ENCODE results near the gene TMEM272.

TMEM272 gene

GRCh38 chr13:51822106-51822815 lies 22.7 kb downstream of the TMEM272 start:
- peak in 2 of 3 donors; percentile 83 to 90 for DNase-seq
- Histone ChIP-seq H3K4me1 (ENCODE audit: control extremely low read depth in 1 of 4, control insufficient read depth in 4 of 4, insufficient read depth in 4 of 4, low read length in 3 of 4) (peaks cover 46 to 68% (median 59%) of the 10 kb centered on the region in 4 experiments), H3K27me3 (replicated peaks in 2 of 5; ENCODE audit: control insufficient read depth in 4 of 5, insufficient read depth in 5 of 5, low read length in 4 of 5) (no peaks in the 10 kb centered on the region), H3K27ac (ENCODE audit: insufficient read depth in 1 of 2, low read depth in 1 of 2, low read length in 2 of 2, poor library complexity in 1 of 2, severe bottlenecking in 2 of 2) (no peak overlapping the region), H3K4me3 (ENCODE audit: control insufficient read depth in 1 of 7, extremely low read depth in 1 of 7, insufficient read depth in 4 of 7, low read depth in 2 of 7, low read length in 6 of 7) (peak overlapping the region in 2 of 7 experiments; percentile 19 to 46), H3K9me3 (ENCODE audit: control extremely low read depth in 1 of 5, control insufficient read depth in 4 of 5, insufficient read depth in 2 of 5, low read depth in 1 of 5, low read length in 4 of 5) (no peaks in the 10 kb centered on the region), H3K36me3 (ENCODE audit: control insufficient read depth in 4 of 4, insufficient read depth in 4 of 4, low read length in 3 of 4) (no peaks in the 10 kb centered on the region)
- POLR2A ChIA-PET = no interaction called here
- CTCF ChIA-PET = interaction anchor here (1.2 to 6.5 kb wide), 6 partner anchors 10 to 28 kb away, joined by 3 to 51 read pairs (median 4); no protein-coding TSS in a partner anchor
- WGBS (ENCODE audit: insufficient coverage) = 30% methylated on average over 8 of the region's 13 CpGs

GRCh38 chr13:51821606-51822005 lies 23.4 kb downstream of the TMEM272 start:
- DNase-seq = peak; percentile 63 to 94 (median 91)
- Histone ChIP-seq H3K27me3 (replicated peaks in 2 of 5; ENCODE audit: control insufficient read depth in 4 of 5, insufficient read depth in 5 of 5, low read length in 4 of 5) (no peaks in the 10 kb centered on the region), H3K9me3 (ENCODE audit: control extremely low read depth in 1 of 5, control insufficient read depth in 4 of 5, insufficient read depth in 2 of 5, low read depth in 1 of 5, low read length in 4 of 5) (no peaks in the 10 kb centered on the region), H3K27ac (ENCODE audit: insufficient read depth in 1 of 2, low read depth in 1 of 2, low read length in 2 of 2, poor library complexity in 1 of 2, severe bottlenecking in 2 of 2) (no peak overlapping the region), H3K4me1 (ENCODE audit: control extremely low read depth in 1 of 4, control insufficient read depth in 4 of 4, insufficient read depth in 4 of 4, low read length in 3 of 4) (peaks cover 44 to 61% (median 52%) of the 10 kb centered on the region in 4 experiments), H3K4me3 (ENCODE audit: control insufficient read depth in 1 of 7, extremely low read depth in 1 of 7, insufficient read depth in 4 of 7, low read depth in 2 of 7, low read length in 6 of 7) (peak overlapping the region in 1 of 7 experiments; percentile 19), H3K36me3 (ENCODE audit: control insufficient read depth in 4 of 4, insufficient read depth in 4 of 4, low read length in 3 of 4) (no peaks in the 10 kb centered on the region)
- ChIA-PET CTCF (interaction anchor here (1.4 to 6.5 kb wide), 5 partner anchors 11 to 74 kb away, joined by 3 to 51 read pairs (median 4); no protein-coding TSS in a partner anchor), POLR2A (no interaction called here)
- WGBS (ENCODE audit: insufficient coverage) = 0% methylated on average over 1 of the region's 2 CpGs

- Histone ChIP-seq H3K4me1 (ENCODE audit: control extremely low read depth in 1 of 4, control insufficient read depth in 4 of 4, insufficient read depth in 4 of 4, low read length in 3 of 4) (peaks cover 41 to 51% (median 43%) of the 10 kb centered on the region in 4 experiments), H3K9me3 (ENCODE audit: control extremely low read depth in 1 of 5, control insufficient read depth in 4 of 5, insufficient read depth in 2 of 5, low read depth in 1 of 5, low read length in 4 of 5) (no peaks in the 10 kb centered on the region), H3K27me3 (replicated peaks in 2 of 5; ENCODE audit: control insufficient read depth in 4 of 5, insufficient read depth in 5 of 5, low read length in 4 of 5) (no peaks in the 10 kb centered on the region), H3K36me3 (ENCODE audit: control insufficient read depth in 4 of 4, insufficient read depth in 4 of 4, low read length in 3 of 4) (no peaks in the 10 kb centered on the region), H3K27ac (ENCODE audit: insufficient read depth in 1 of 2, low read depth in 1 of 2, low read length in 2 of 2, poor library complexity in 1 of 2, severe bottlenecking in 2 of 2) (no peak overlapping the region), H3K4me3 (ENCODE audit: control insufficient read depth in 1 of 7, extremely low read depth in 1 of 7, insufficient read depth in 4 of 7, low read depth in 2 of 7, low read length in 6 of 7) (no peak overlapping the region)
- DNase-seq = no peak
- WGBS (ENCODE audit: insufficient coverage) = 97% methylated on average over 4 of the region's 4 CpGs
- POLR2A ChIA-PET = interaction anchor here (0.5 kb wide), 1 partner anchor 352 kb away, joined by 6 read pairs; no protein-coding TSS in a partner anchor
- CTCF ChIA-PET = interaction anchor here (0.7 to 6.5 kb wide), 6 partner anchors 9 to 377 kb away, joined by 3 to 51 read pairs (median 4); no protein-coding TSS in a partner anchor
These were observed 24.9 kb downstream of the TMEM272 start for GRCh38 chr13:51820016-51820597.

- Histone ChIP-seq H3K27me3 (replicated peaks in 2 of 5; ENCODE audit: control insufficient read depth in 4 of 5, insufficient read depth in 5 of 5, low read length in 4 of 5) (no peaks in the 10 kb centered on the region), H3K36me3 (ENCODE audit: control insufficient read depth in 4 of 4, insufficient read depth in 4 of 4, low read length in 3 of 4) (no peaks in the 10 kb centered on the region), H3K4me3 (ENCODE audit: control insufficient read depth in 1 of 7, extremely low read depth in 1 of 7, insufficient read depth in 4 of 7, low read depth in 2 of 7, low read length in 6 of 7) (no peak overlapping the region), H3K4me1 (ENCODE audit: control extremely low read depth in 1 of 4, control insufficient read depth in 4 of 4, insufficient read depth in 4 of 4, low read length in 3 of 4) (peaks cover 37 to 49% (median 41%) of the 10 kb centered on the region in 4 experiments), H3K27ac (ENCODE audit: insufficient read depth in 1 of 2, low read depth in 1 of 2, low read length in 2 of 2, poor library complexity in 1 of 2, severe bottlenecking in 2 of 2) (no peak overlapping the region), H3K9me3 (ENCODE audit: control extremely low read depth in 1 of 5, control insufficient read depth in 4 of 5, insufficient read depth in 2 of 5, low read depth in 1 of 5, low read length in 4 of 5) (no peaks in the 10 kb centered on the region)
- DNase-seq = no peak
- WGBS (ENCODE audit: insufficient coverage) = 95% methylated on average over 2 of the region's 3 CpGs
- CTCF ChIA-PET = interaction anchor here (0.9 to 6.5 kb wide), 3 partner anchors 10 to 14 kb away, joined by 4 to 51 read pairs (median 5); no protein-coding TSS in a partner anchor
- POLR2A ChIA-PET = interaction anchor here (0.5 kb wide), 1 partner anchor 352 kb away, joined by 6 read pairs; no protein-coding TSS in a partner anchor
These were observed 25.4 kb downstream of the TMEM272 start for GRCh38 chr13:51819544-51819943.

- Histone ChIP-seq H3K27ac (ENCODE audit: insufficient read depth in 1 of 2, low read depth in 1 of 2, low read length in 2 of 2, poor library complexity in 1 of 2, severe bottlenecking in 2 of 2) (no peak overlapping the region), H3K4me3 (ENCODE audit: control insufficient read depth in 1 of 7, extremely low read depth in 1 of 7, insufficient read depth in 4 of 7, low read depth in 2 of 7, low read length in 6 of 7) (no peak overlapping the region), H3K36me3 (ENCODE audit: control insufficient read depth in 4 of 4, insufficient read depth in 4 of 4, low read length in 3 of 4) (no peaks in the 10 kb centered on the region), H3K4me1 (ENCODE audit: control extremely low read depth in 1 of 4, control insufficient read depth in 4 of 4, insufficient read depth in 4 of 4, low read length in 3 of 4) (peaks cover 32 to 43% (median 39%) of the 10 kb centered on the region in 4 experiments), H3K9me3 (ENCODE audit: control extremely low read depth in 1 of 5, control insufficient read depth in 4 of 5, insufficient read depth in 2 of 5, low read depth in 1 of 5, low read length in 4 of 5) (no peaks in the 10 kb centered on the region), H3K27me3 (replicated peaks in 2 of 5; ENCODE audit: control insufficient read depth in 4 of 5, insufficient read depth in 5 of 5, low read length in 4 of 5) (no peaks in the 10 kb centered on the region)
- CTCF ChIA-PET = interaction anchor here (0.9 to 6.5 kb wide), 5 partner anchors 9 to 20 kb away, joined by 3 to 51 read pairs (median 4); no protein-coding TSS in a partner anchor
- DNase-seq = no peak
- WGBS (ENCODE audit: insufficient coverage) = 95% methylated on average over 9 of the region's 9 CpGs
- POLR2A ChIA-PET = no interaction called here
These were observed 26.0 kb downstream of the TMEM272 start for GRCh38 chr13:51818781-51819511.

GRCh38 chr13:51818276-51818675 lies 26.7 kb downstream of the TMEM272 start:
- 100% methylated on average over 3 of the region's 4 CpGs for WGBS (ENCODE audit: insufficient coverage)
- Histone ChIP-seq H3K36me3 (ENCODE audit: control insufficient read depth in 4 of 4, insufficient read depth in 4 of 4, low read length in 3 of 4) (no peaks in the 10 kb centered on the region), H3K27me3 (replicated peaks in 2 of 5; ENCODE audit: control insufficient read depth in 4 of 5, insufficient read depth in 5 of 5, low read length in 4 of 5) (no peaks in the 10 kb centered on the region), H3K4me3 (ENCODE audit: control insufficient read depth in 1 of 7, extremely low read depth in 1 of 7, insufficient read depth in 4 of 7, low read depth in 2 of 7, low read length in 6 of 7) (no peak overlapping the region), H3K4me1 (ENCODE audit: control extremely low read depth in 1 of 4, control insufficient read depth in 4 of 4, insufficient read depth in 4 of 4, low read length in 3 of 4) (peaks cover 26 to 39% (median 35%) of the 10 kb centered on the region in 4 experiments), H3K27ac (ENCODE audit: insufficient read depth in 1 of 2, low read depth in 1 of 2, low read length in 2 of 2, poor library complexity in 1 of 2, severe bottlenecking in 2 of 2) (no peak overlapping the region), H3K9me3 (ENCODE audit: control extremely low read depth in 1 of 5, control insufficient read depth in 4 of 5, insufficient read depth in 2 of 5, low read depth in 1 of 5, low read length in 4 of 5) (no peaks in the 10 kb centered on the region)
- ChIA-PET POLR2A (no interaction called here), CTCF (interaction anchor here (1.0 to 6.5 kb wide), 4 partner anchors 10 to 24 kb away, joined by 3 to 51 read pairs (median 4); no protein-coding TSS in a partner anchor)
- no peak for DNase-seq

Data from common myeloid progenitor, CD34-positive (primary cell).